GM06990 (cell line): ENCODE measurements around the gene KRT77.
"Not testable (repeated sequence)": the region's sequence is repeated elsewhere in the genome, so short reads cannot be mapped to it uniquely, and the experiment has no call there.

Source experiments
- DNase-seq: peaks from one replicate; pipeline ENCODE4 v3.0.0-alpha.2; 2011; ENCODE audit not compliant: insufficient read length; ENCODE audit errors: extremely low read depth
- H3K27me3 ChIP-seq: replicated peaks from 2 replicates; pipeline ENCODE4 v1.6.0; 2011; ENCODE audit warnings: low read length; ENCODE audit not compliant: control insufficient read depth, insufficient read depth
- H3K36me3 ChIP-seq: 2 replicates; pipeline ENCODE4 v1.5.1; 2011; ENCODE audit warnings: low read length; ENCODE audit not compliant: control insufficient read depth, insufficient read depth
- H3K4me3 ChIP-seq: replicated peaks from 2 replicates; pipeline ENCODE4 v1.5.1; 2011; ENCODE audit warnings: low read depth, mild to moderate bottlenecking, control low read depth, low read length
- TF ChIP-seq, protein P1 (sequence below): IDR thresholded peaks from 2 replicates; pipeline ENCODE4 v1.5.1; 2011; ENCODE audit warnings: low read length, control low read depth, mild to moderate bottlenecking, inconsistent platforms; ENCODE audit not compliant: insufficient read depth, poor library complexity, severe bottlenecking

Gene KRT77

DNA sequence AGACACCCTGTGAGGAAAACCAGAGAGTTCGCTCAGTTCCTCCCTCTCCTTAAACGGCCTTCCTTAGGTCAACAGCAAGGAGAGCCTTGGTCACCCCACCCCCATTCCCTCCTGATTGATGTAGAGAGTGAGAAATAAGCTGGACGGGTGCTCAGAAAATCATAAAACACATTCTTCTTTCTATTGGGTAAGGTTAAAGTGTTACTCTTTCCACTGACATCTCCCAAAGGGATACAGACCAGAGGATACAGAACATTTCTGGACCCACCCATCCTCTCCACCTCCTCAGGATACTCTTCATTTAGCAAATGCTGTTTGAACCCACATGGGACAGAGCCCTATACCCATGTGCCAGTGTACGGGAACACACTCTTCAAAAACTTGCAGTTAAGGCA is 11.6 kb upstream of the KRT77 start:
- H3K36me3 ChIP-seq = no peaks in the 10 kb centered on the region
- TF ChIP-seq, protein P1, sequence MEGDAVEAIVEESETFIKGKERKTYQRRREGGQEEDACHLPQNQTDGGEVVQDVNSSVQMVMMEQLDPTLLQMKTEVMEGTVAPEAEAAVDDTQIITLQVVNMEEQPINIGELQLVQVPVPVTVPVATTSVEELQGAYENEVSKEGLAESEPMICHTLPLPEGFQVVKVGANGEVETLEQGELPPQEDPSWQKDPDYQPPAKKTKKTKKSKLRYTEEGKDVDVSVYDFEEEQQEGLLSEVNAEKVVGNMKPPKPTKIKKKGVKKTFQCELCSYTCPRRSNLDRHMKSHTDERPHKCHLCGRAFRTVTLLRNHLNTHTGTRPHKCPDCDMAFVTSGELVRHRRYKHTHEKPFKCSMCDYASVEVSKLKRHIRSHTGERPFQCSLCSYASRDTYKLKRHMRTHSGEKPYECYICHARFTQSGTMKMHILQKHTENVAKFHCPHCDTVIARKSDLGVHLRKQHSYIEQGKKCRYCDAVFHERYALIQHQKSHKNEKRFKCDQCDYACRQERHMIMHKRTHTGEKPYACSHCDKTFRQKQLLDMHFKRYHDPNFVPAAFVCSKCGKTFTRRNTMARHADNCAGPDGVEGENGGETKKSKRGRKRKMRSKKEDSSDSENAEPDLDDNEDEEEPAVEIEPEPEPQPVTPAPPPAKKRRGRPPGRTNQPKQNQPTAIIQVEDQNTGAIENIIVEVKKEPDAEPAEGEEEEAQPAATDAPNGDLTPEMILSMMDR = no peak
- H3K4me3 ChIP-seq = no peak overlapping the region
- peaks cover 3% of the 10 kb centered on the region; the same call in 1 of the 2 replicates for H3K27me3 ChIP-seq
- DNase-seq = no peak

DNA sequence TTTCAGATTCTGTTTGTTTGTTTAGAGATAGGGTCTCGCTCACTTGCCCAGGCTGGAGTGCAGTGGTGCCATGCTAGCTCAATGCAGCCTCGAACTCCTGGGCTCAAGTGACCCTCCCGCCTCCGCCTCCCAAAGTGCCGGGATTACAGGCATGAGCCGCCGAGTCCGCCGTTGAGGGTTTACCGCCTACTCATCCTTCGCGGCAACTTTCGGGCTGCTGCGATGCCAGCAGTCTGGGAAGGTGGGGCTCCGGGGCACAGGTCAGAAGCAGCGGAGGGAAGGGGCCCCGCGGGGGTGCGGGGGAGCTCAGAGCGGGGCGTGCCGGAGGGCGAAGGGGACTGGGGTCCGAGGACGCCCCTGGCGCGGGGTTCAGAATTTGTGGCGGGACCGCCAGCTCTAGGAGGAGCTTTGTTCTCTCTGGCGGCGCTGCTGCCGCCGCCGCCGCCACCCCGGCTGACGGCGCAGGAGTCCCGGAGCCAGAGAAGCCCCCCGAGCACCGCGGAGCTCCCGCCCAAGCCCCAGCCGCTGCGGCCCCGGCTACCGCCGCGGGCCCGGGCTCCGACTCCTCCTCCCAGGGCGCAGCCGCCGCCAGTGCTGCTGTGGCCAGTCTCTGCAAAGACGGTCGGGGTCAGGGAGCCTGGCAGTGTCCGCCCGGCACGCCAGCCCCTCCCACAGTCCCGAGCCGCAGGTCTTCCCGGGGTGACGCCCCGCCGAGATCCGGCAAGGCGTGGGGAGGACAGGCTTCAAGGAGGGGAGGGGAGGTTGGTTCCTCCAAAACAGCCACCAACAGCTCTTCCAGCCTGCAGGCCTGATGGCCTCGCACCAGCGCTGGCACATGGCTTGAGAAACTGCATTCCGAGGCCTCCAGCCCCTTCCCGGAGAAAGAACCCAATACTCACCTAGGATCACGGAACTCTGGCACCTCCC is 10.9 kb upstream of the KRT77 start:
- no peak for DNase-seq
- Histone ChIP-seq H3K4me3 (no peak overlapping the region), H3K27me3 (peaks cover 3% of the 10 kb centered on the region; the same call in 1 of the 2 replicates), H3K36me3 (no peaks in the 10 kb centered on the region)
- TF ChIP-seq, protein P1 = no peak

DNA sequence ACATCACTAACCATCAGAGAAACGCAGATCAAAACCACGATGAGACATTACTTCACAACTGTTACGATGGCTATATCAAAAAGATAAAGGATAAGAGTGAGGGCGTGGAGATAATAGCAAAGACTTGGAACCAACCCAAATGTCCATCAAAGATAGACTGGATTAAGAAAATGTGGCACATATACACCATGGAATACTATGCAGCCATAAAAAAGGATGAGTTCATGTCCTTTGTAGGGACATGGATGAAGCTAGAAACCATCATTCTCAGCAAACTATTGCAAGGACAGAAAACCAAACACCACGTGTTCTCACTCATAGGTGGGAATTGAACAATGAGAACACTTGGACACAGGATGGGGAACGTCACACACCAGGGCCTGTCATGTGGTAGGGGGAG is 8.8 kb upstream of the KRT77 start:
- H3K27me3 ChIP-seq, H3K4me3 ChIP-seq, DNase-seq, H3K36me3 ChIP-seq: not testable (repeated sequence)

DNA sequence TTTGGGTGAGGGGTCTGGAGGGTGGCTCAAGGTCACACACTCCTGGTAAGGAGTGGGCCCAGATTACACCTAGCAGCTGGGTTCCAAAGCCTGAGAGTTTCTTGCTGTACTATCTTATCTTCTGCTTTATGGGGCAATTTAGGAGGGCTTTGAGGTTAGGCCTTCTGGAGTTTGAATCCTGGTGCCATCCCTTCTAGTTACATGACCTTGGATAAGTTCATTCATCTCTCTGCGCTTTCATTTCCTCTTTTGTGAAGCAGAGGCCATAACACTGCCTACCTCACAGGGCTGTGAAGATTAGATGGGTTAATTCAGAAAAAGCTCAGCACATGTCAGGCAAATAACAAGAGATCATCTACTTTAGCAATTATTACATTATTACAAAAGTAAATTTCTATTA is 7.4 kb upstream of the KRT77 start:
- TF ChIP-seq, protein P1 = no peak
- H3K4me3 ChIP-seq = no peak overlapping the region
- peaks cover 4% of the 10 kb centered on the region; the same call in 1 of the 2 replicates for H3K27me3 ChIP-seq
- no peaks in the 10 kb centered on the region for H3K36me3 ChIP-seq
- DNase-seq = no peak

DNA sequence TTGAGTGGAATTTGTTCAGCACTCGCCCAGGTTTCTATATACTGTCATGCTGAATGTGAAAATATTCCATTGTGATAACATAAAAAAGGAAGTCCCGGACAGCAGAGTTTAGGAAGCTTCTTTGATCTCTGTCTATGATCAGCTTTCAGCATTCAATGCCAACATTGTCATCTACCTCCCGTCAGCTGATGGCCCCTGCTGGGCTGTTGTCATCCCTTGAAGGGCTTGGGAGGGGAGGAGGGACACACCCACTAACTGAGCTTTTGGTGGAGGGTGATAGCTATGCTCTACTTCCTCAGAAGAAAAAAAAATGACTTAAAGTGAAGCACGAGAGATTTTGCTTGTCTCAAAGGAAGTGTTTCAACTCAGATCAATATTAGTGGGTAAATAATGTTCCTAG is 4.7 kb upstream of the KRT77 start:
- Histone ChIP-seq H3K36me3 (no peaks in the 10 kb centered on the region), H3K4me3 (no peak overlapping the region), H3K27me3 (peaks cover 1% of the 10 kb centered on the region; the same call in 1 of the 2 replicates)
- TF ChIP-seq, protein P1 = no peak
- no peak for DNase-seq

DNA sequence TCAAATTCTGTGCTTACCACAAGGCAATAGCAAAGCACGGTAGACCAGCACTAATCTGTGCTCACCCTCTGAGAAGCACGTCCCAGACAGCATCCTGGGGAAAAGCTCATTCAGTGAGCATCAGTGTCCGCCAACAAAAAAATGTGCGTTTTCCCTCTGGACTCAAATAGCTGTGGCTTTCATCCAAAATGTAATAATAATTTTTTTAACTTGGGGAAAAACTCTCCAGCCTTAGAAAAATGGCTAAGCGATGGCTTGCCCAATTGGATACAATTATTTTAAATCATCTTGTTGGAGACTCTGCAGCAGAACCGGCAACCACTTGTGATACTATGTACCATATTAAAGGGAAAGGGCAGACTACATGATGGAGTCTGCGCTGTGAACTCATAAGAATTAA is 1.1 kb upstream of the KRT77 start:
- Histone ChIP-seq H3K36me3 (no peaks in the 10 kb centered on the region), H3K4me3 (no peak overlapping the region), H3K27me3 (peaks cover 1% of the 10 kb centered on the region; the same call in 1 of the 2 replicates)
- DNase-seq = no peak
- TF ChIP-seq, protein P1 = no peak
